Measurements from ENCODE around the gene STK39. TPM values are rescaled to one million over a fixed set of nuclear protein-coding genes. Genes with fewer than 3 reads are reported as not detected.

STK39 gene
- total RNA-seq, 2 experiments from 2014 or later: 33.4 to 34.8 TPM

- H3K36me3 Mint-ChIP-seq (ENCODE audit: low read depth): peaks cover 36% of the 10 kb centered on the region
- DNase-seq (no peak), ATAC-seq (no peak)
- no peaks in the 10 kb centered on the region for H3K9me3 Mint-ChIP-seq (ENCODE audit: insufficient read depth)
- H3K27ac Mint-ChIP-seq: no peak overlapping the region
- H3K4me1 Mint-ChIP-seq (ENCODE audit: low read depth): peaks cover 39% of the 10 kb centered on the region
- ChIA-PET POLR2A (no interaction called here), CTCF (interaction anchor here (0.8 to 1.3 kb wide), 6 partner anchors 14 to 161 kb away, joined by 3 to 6 read pairs (median 3); no protein-coding TSS in a partner anchor)
- no peak overlapping the region for H3K4me3 Mint-ChIP-seq
- H3K27me3 Mint-ChIP-seq (ENCODE audit: low read depth): no peaks in the 10 kb centered on the region
Measured at GRCh38 chr2:168175469-168175868, 71.9 kb downstream of the STK39 start.

DNA sequence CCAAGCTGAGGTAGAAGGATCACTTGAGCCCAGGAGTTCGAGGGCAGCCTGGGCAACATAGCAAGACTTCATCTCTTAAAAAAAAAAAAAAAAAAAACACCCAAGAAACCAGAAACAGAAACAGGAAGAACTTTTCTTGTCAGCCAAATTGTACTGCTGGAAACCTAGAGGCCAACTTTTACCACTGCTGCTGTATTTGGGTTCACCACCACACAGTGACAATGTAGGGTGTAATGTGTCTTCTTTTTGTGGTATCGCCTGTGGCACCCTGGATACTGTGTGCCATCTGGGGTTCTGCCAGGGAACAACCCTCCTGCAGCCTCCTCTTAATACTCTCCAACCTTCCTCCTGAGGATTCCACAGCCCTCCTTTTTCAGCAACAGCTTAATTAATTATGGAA lies 72.6 kb downstream of the STK39 start:
- peak overlapping the region; percentile 67 for H3K27ac Mint-ChIP-seq
- H3K27me3 Mint-ChIP-seq (ENCODE audit: low read depth): no peaks in the 10 kb centered on the region
- no peaks in the 10 kb centered on the region for H3K9me3 Mint-ChIP-seq (ENCODE audit: insufficient read depth)
- ChIA-PET POLR2A (interaction anchor here (0.6 kb wide), 1 partner anchor 77 kb away, joined by 3 read pairs; no protein-coding TSS in a partner anchor), CTCF (interaction anchor here (0.8 to 1.3 kb wide), 3 partner anchors 14 to 20 kb away, joined by 3 to 6 read pairs (median 3); no protein-coding TSS in a partner anchor)
- H3K4me1 Mint-ChIP-seq (ENCODE audit: low read depth): peaks cover 39% of the 10 kb centered on the region
- peak; percentile 93 for ATAC-seq
- H3K36me3 Mint-ChIP-seq (ENCODE audit: low read depth): peaks cover 36% of the 10 kb centered on the region
- peak overlapping the region; percentile 65 for H3K4me3 Mint-ChIP-seq
- peak; percentile 56 for DNase-seq

GRCh38 chr2:168172071-168172470 lies 75.3 kb downstream of the STK39 start:
- Mint-ChIP-seq H3K4me3 (no peak overlapping the region), H3K27me3 (ENCODE audit: low read depth) (no peaks in the 10 kb centered on the region), H3K4me1 (ENCODE audit: low read depth) (peaks cover 33% of the 10 kb centered on the region), H3K36me3 (ENCODE audit: low read depth) (peaks cover 23% of the 10 kb centered on the region), H3K27ac (no peak overlapping the region), H3K9me3 (ENCODE audit: insufficient read depth) (no peaks in the 10 kb centered on the region)
- CTCF ChIA-PET: interaction anchor here (1.1 kb wide), 1 partner anchor 53 kb away, joined by 3 read pairs; no protein-coding TSS in a partner anchor
- DNase-seq (no peak), ATAC-seq (no peak)
- POLR2A ChIA-PET: no interaction called here

DNA sequence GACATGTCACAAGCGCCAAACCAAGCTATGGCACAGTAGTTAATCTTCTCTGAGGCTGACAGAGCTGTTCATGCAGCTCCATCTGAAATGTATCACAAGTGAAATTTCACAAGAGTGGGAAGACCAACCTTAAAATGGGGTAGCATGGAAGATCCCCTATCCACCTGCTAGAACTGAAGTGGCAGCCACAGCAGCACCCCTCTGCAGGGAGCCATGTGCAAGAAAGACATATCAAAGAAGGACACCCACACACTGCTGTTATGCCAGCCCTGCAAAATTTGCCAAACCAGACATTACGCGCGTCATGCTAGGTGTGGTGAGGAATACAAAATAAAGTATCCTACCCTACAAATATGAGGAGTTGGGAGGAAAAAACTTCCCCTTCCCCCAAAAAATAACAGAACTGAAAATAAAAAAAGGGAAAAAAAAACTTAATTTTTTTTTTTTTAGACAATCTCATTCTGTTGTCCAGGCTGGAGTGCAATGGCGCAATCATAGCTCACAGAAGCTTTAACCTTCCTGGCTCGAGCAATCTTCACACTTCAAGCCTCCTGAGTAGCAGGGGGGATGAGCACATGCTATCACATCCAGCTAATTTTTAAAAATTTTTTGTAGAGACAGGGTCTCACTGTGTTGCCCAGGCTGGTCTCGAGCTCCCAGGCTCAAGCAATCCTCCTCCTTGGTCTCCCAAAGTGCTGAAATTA lies 76.2 kb downstream of the STK39 start:
- CTCF ChIA-PET: interaction anchor here (1.2 kb wide), 1 partner anchor 11 kb away, joined by 6 read pairs; no protein-coding TSS in a partner anchor
- ATAC-seq: no peak
- H3K36me3 Mint-ChIP-seq (ENCODE audit: low read depth): peaks cover 29% of the 10 kb centered on the region
- no peaks in the 10 kb centered on the region for H3K27me3 Mint-ChIP-seq (ENCODE audit: low read depth)
- no peaks in the 10 kb centered on the region for H3K9me3 Mint-ChIP-seq (ENCODE audit: insufficient read depth)
- POLR2A ChIA-PET: no interaction called here
- peaks cover 34% of the 10 kb centered on the region for H3K4me1 Mint-ChIP-seq (ENCODE audit: low read depth)
- no peak overlapping the region for H3K27ac Mint-ChIP-seq
- DNase-seq: no peak
- no peak overlapping the region for H3K4me3 Mint-ChIP-seq

DNA sequence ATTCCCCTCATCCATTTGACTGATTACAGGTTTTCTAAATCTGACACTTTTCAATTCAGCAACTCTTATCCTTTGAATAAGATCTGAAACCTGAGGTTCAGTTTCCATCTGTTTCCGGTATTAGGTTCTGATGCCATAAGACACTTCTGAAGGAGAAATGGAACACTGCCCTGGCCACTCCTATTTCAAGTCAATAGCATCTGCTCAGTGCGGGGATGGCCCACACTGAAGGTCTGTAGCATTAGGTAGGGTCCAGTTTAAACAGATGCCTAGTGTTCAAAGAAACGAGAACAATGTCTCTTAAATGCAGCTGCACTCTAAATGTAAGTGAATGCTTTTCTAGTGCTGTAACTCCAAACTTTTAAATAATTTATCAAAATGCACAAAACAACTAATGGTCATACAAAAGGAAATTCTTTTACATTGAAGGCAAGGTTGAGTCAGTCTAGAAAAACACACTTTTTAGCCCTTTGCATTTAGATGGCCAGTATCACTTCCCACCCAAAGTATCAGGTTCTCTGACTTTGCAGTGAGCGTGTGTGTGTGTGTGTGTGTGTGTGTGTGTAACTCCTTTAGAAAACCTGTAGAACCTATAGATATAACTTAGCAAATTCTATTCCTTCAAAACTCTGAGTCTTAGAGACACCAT lies 78.2 kb downstream of the STK39 start:
- H3K9me3 Mint-ChIP-seq (ENCODE audit: insufficient read depth): no peaks in the 10 kb centered on the region
- peaks cover 30% of the 10 kb centered on the region for H3K4me1 Mint-ChIP-seq (ENCODE audit: low read depth)
- no peak overlapping the region for H3K4me3 Mint-ChIP-seq
- no peaks in the 10 kb centered on the region for H3K27me3 Mint-ChIP-seq (ENCODE audit: low read depth)
- ChIA-PET POLR2A (no interaction called here), CTCF (no interaction called here)
- no peak for DNase-seq
- peaks cover 26% of the 10 kb centered on the region for H3K36me3 Mint-ChIP-seq (ENCODE audit: low read depth)
- no peak for ATAC-seq
- H3K27ac Mint-ChIP-seq: no peak overlapping the region

DNA sequence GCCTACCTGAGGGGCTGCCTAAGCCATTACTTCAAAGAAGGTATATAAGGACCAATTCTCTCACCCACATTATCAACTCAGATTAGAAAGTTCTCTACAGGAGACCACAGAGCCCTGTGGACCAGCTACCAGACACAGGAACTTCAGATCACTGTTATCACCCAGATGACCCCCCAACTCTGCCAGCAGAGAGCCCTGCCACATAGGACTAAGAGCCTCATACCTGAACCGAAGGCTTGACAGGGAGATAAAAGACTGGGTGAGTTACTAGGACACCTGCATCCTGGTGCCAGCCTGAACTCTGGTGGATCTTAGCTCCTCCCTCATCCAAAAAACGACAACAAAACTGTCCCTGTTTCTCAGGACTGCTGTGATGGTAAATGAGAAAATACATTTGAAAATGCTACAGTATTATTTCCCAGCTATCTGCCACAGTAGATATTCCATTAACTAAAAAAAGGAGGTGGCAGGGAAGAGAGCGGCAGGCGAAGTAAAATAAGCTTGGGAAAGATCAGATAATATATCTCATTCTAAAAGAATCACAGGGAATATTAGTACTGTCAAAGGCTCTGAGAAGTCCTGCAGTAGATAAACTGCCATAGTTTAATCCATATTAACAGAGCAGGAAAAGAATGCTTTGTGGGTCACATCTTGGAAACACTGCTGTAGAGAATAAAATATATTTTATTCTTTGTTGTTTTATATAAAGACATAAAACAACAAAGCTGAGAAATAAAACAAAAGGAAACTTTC lies 79.7 kb downstream of the STK39 start:
- ATAC-seq: no peak
- Mint-ChIP-seq H3K9me3 (ENCODE audit: insufficient read depth) (no peaks in the 10 kb centered on the region), H3K27ac (no peak overlapping the region), H3K4me3 (no peak overlapping the region), H3K4me1 (ENCODE audit: low read depth) (peaks cover 25% of the 10 kb centered on the region), H3K27me3 (ENCODE audit: low read depth) (no peaks in the 10 kb centered on the region), H3K36me3 (ENCODE audit: low read depth) (peaks cover 31% of the 10 kb centered on the region)
- no peak for DNase-seq
- ChIA-PET CTCF (interaction anchor here (0.9 kb wide), 1 partner anchor 27 kb away, joined by 3 read pairs; no protein-coding TSS in a partner anchor), POLR2A (no interaction called here)

GRCh38 chr2:168166902-168167510 lies 80.4 kb downstream of the STK39 start:
- Mint-ChIP-seq H3K27ac (no peak overlapping the region), H3K27me3 (ENCODE audit: low read depth) (no peaks in the 10 kb centered on the region), H3K4me3 (no peak overlapping the region), H3K9me3 (ENCODE audit: insufficient read depth) (no peaks in the 10 kb centered on the region), H3K4me1 (ENCODE audit: low read depth) (peaks cover 25% of the 10 kb centered on the region), H3K36me3 (ENCODE audit: low read depth) (peaks cover 31% of the 10 kb centered on the region)
- ChIA-PET POLR2A (no interaction called here), CTCF (no interaction called here)
- no peak for DNase-seq
- no peak for ATAC-seq

- ChIA-PET CTCF (no interaction called here), POLR2A (no interaction called here)
- no peaks in the 10 kb centered on the region for H3K27me3 Mint-ChIP-seq (ENCODE audit: low read depth)
- H3K9me3 Mint-ChIP-seq (ENCODE audit: insufficient read depth): no peaks in the 10 kb centered on the region
- no peak for ATAC-seq
- H3K4me1 Mint-ChIP-seq (ENCODE audit: low read depth): peaks cover 25% of the 10 kb centered on the region
- no peak overlapping the region for H3K27ac Mint-ChIP-seq
- H3K36me3 Mint-ChIP-seq (ENCODE audit: low read depth): peaks cover 31% of the 10 kb centered on the region
- DNase-seq: no peak
- no peak overlapping the region for H3K4me3 Mint-ChIP-seq
Measured at GRCh38 chr2:168165985-168166901, 81.2 kb downstream of the STK39 start.

GRCh38 chr2:168165397-168165796 lies 82.0 kb downstream of the STK39 start:
- H3K4me1 Mint-ChIP-seq (ENCODE audit: low read depth): peaks cover 25% of the 10 kb centered on the region
- no peaks in the 10 kb centered on the region for H3K27me3 Mint-ChIP-seq (ENCODE audit: low read depth)
- no peaks in the 10 kb centered on the region for H3K9me3 Mint-ChIP-seq (ENCODE audit: insufficient read depth)
- H3K4me3 Mint-ChIP-seq: no peak overlapping the region
- ChIA-PET POLR2A (interaction anchor here (0.7 kb wide), 1 partner anchor 281 kb away, joined by 3 read pairs; no protein-coding TSS in a partner anchor), CTCF (no interaction called here)
- ATAC-seq (no peak), DNase-seq (no peak)
- H3K36me3 Mint-ChIP-seq (ENCODE audit: low read depth): peaks cover 27% of the 10 kb centered on the region
- H3K27ac Mint-ChIP-seq: no peak overlapping the region

DNA sequence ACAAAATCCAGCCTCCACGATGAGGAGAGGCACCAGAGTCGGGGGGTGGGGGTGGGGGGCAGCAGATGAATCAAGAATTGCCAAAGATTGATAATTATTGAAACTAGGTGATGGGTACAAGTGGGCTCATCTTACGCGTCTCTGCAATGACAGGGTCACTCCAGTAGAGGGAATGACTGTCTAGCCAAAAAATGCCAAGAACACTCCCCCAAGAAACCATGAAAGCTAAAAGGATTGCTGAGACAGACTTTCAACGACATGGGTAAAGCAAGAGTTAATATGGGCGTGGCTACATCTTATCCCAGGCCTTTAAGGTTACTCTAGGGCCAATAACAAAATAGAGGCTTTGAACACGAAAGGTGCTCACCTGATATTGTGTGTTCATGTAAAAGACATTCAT lies 86.5 kb downstream of the STK39 start:
- ATAC-seq: no peak

More for the DNA sequence above, 86.5 kb downstream of the STK39 start:
- CTCF ChIA-PET: interaction anchor here (0.6 to 2.8 kb wide), 16 partner anchors 10 to 187 kb away, joined by 3 to 28 read pairs (median 4); no protein-coding TSS in a partner anchor
- peaks cover 19% of the 10 kb centered on the region for H3K4me1 Mint-ChIP-seq (ENCODE audit: low read depth)
- no peaks in the 10 kb centered on the region for H3K27me3 Mint-ChIP-seq (ENCODE audit: low read depth)
- no peak overlapping the region for H3K4me3 Mint-ChIP-seq
- H3K36me3 Mint-ChIP-seq (ENCODE audit: low read depth): peaks cover 20% of the 10 kb centered on the region
- no peak overlapping the region for H3K27ac Mint-ChIP-seq
- POLR2A ChIA-PET: no interaction called here
- H3K9me3 Mint-ChIP-seq (ENCODE audit: insufficient read depth): no peaks in the 10 kb centered on the region
- DNase-seq: no peak
